ENCODE data around the gene ZNF770. TPM values are rescaled to one million over a fixed set of nuclear protein-coding genes. Genes with fewer than 3 reads are reported as not detected.

The ZNF770 gene
- total and polyA plus RNA-seq, 2 donors (not counting 1 experiment from before 2014, with no cell fraction given) = 10.1 to 49.3 TPM

GRCh38 chr15:34976743-34977142, 11.3 kb downstream of the ZNF770 start:
- intact Hi-C loops (cut with micrococcal nuclease) = no loop called here
- H3K27ac Mint-ChIP-seq = no peak overlapping the region

GRCh38 chr15:34976073-34976472, 12.0 kb downstream of the ZNF770 start:
- H3K4me3 Mint-ChIP-seq = no peak overlapping the region
- DNase-seq (no peak), ATAC-seq (ENCODE audit: low read depth) (no peak)
- no CpG with 5 or more reads among the region's 2 CpGs for WGBS (ENCODE audit: insufficient coverage)
- H3K27me3 Mint-ChIP-seq = no peaks in the 10 kb centered on the region
- Histone ChIP-seq H2AFZ (ENCODE audit: insufficient read depth, low read depth, low read length, poor library complexity, severe bottlenecking) (no peak overlapping the region), H3K27ac (ENCODE audit: low read length in 2 of 2) (no peak overlapping the region), H3K9me3 (ENCODE audit: control extremely low read depth in 1 of 3, control insufficient read depth in 2 of 3, insufficient read depth in 1 of 3, low read length in 2 of 3) (no peaks in the 10 kb centered on the region), H3K4me3 (ENCODE audit: control extremely low read depth in 1 of 5, extremely low read depth in 1 of 5, insufficient read depth in 1 of 5, low read depth in 2 of 5, low read length in 4 of 5) (no peak overlapping the region), H4K20me1 (ENCODE audit: control insufficient read depth, insufficient read depth, low read length, poor library complexity, severe bottlenecking) (peaks cover 4% of the 10 kb centered on the region), H3K36me3 (replicated peaks in 1 of 2; ENCODE audit: control extremely low read depth in 1 of 2, control insufficient read depth in 1 of 2, extremely low read depth in 1 of 2, insufficient read depth in 2 of 2, low read length in 1 of 2) (no peaks in the 10 kb centered on the region), H3K9ac (ENCODE audit: low read length) (no peak overlapping the region), H3K4me1 (ENCODE audit: control insufficient read depth in 2 of 2, insufficient read depth in 2 of 2, low read length in 2 of 2) (no peaks in the 10 kb centered on the region), H3K79me2 (ENCODE audit: control insufficient read depth, insufficient read depth, low read length) (no peaks in the 10 kb centered on the region), H3K4me2 (replicated peaks; ENCODE audit: low read depth, low read length, poor library complexity, severe bottlenecking) (no peak overlapping the region), H3K27me3 (replicated peaks in 1 of 4; ENCODE audit: control extremely low read depth in 1 of 4, control insufficient read depth in 3 of 4, insufficient read depth in 4 of 4, low read length in 3 of 4) (no peaks in the 10 kb centered on the region)
- no peak overlapping the region for H3K27ac Mint-ChIP-seq
- no peaks in the 10 kb centered on the region for H3K9me3 Mint-ChIP-seq (ENCODE audit: insufficient read depth)
- CTCF ChIA-PET = interaction anchor here (0.7 kb wide), 1 partner anchor 93 kb away, joined by 3 read pairs; no protein-coding TSS in a partner anchor
- no peaks in the 10 kb centered on the region for H3K4me1 Mint-ChIP-seq
- POLR2A ChIA-PET = no interaction called here
- TF ChIP-seq EZH2 (IDR thresholded peaks at IDR 0.05; ENCODE audit: borderline replicate concordance, insufficient read depth, low read depth, low read length, poor library complexity, severe bottlenecking) (no peak), CTCF (IDR thresholded peaks at IDR 0.05) (no peak)
- intact Hi-C loops (cut with micrococcal nuclease) = no loop called here

More at GRCh38 chr15:34976743-34977142, 11.3 kb downstream of the ZNF770 start:
- TF ChIP-seq CTCF (IDR thresholded peaks at IDR 0.05) = no peak
- Histone ChIP-seq H3K79me2 (ENCODE audit: control insufficient read depth, insufficient read depth, low read length) (no peaks in the 10 kb centered on the region), H3K27me3 (replicated peaks in 1 of 4; ENCODE audit: control extremely low read depth in 1 of 4, control insufficient read depth in 3 of 4, insufficient read depth in 4 of 4, low read length in 3 of 4) (no peaks in the 10 kb centered on the region), H3K4me1 (ENCODE audit: control insufficient read depth in 2 of 2, insufficient read depth in 2 of 2, low read length in 2 of 2) (no peaks in the 10 kb centered on the region), H2AFZ (ENCODE audit: insufficient read depth, low read depth, low read length, poor library complexity, severe bottlenecking) (no peak overlapping the region), H3K36me3 (replicated peaks in 1 of 2; ENCODE audit: control extremely low read depth in 1 of 2, control insufficient read depth in 1 of 2, extremely low read depth in 1 of 2, insufficient read depth in 2 of 2, low read length in 1 of 2) (peaks cover 0 to 4% of the 10 kb centered on the region in 2 experiments), H3K4me3 (ENCODE audit: control extremely low read depth in 1 of 5, extremely low read depth in 1 of 5, insufficient read depth in 1 of 5, low read depth in 2 of 5, low read length in 4 of 5) (no peak overlapping the region), H3K4me2 (replicated peaks; ENCODE audit: low read depth, low read length, poor library complexity, severe bottlenecking) (no peak overlapping the region), H3K27ac (ENCODE audit: low read length in 2 of 2) (no peak overlapping the region), H4K20me1 (ENCODE audit: control insufficient read depth, insufficient read depth, low read length, poor library complexity, severe bottlenecking) (peaks cover 4% of the 10 kb centered on the region), H3K9ac (ENCODE audit: low read length) (no peak overlapping the region), H3K9me3 (ENCODE audit: control extremely low read depth in 1 of 3, control insufficient read depth in 2 of 3, insufficient read depth in 1 of 3, low read length in 2 of 3) (no peaks in the 10 kb centered on the region)
- POLR2A ChIA-PET = no interaction called here
- ATAC-seq (ENCODE audit: low read depth) (no peak), DNase-seq (no peak)
- CTCF ChIA-PET = interaction anchor here (0.7 kb wide), 1 partner anchor 93 kb away, joined by 3 read pairs; no protein-coding TSS in a partner anchor
- no peak overlapping the region for H3K4me3 Mint-ChIP-seq
- no peaks in the 10 kb centered on the region for H3K27me3 Mint-ChIP-seq
- no peaks in the 10 kb centered on the region for H3K4me1 Mint-ChIP-seq
- H3K9me3 Mint-ChIP-seq (ENCODE audit: insufficient read depth) = no peaks in the 10 kb centered on the region
- 40% methylated on average over 1 of the region's 2 CpGs for WGBS (ENCODE audit: insufficient coverage)

Data from B cell (primary cell).